Measurements from ENCODE around the gene UBE2D4. TPM values are rescaled to one million over a fixed set of nuclear protein-coding genes. Genes with fewer than 3 reads are reported as not detected.

Gene UBE2D4
- total and polyA plus RNA-seq, 2 donors (not counting 1 experiment from before 2014, with no cell fraction given): 5.8 to 9.4 TPM

Other genes with a start within 250 kb of the UBE2D4 start
- gene COA1, start 196.9 kb upstream of the UBE2D4 start, total RNA-seq: 72.7 and 89.7 TPM in 2 replicates
- gene COA1, start 196.9 kb upstream of the UBE2D4 start, polyA plus RNA-seq: 28.7 and 31.8 TPM in 2 replicates
- gene BLVRA, start 167.8 kb upstream of the UBE2D4 start, total RNA-seq: 6.9 and 7.2 TPM in 2 replicates
- 3.2 and 5.4 TPM in 2 replicates for gene BLVRA, start 167.8 kb upstream of the UBE2D4 start, polyA plus RNA-seq
- gene MRPS24, start 56.9 kb upstream of the UBE2D4 start, total RNA-seq: 44.3 and 54.1 TPM in 2 replicates
- 81.6 and 102 TPM in 2 replicates for gene MRPS24, start 56.9 kb upstream of the UBE2D4 start, polyA plus RNA-seq
- gene URGCP, start 19.8 kb upstream of the UBE2D4 start, total RNA-seq: 25.1 and 31.3 TPM in 2 replicates
- 12.5 and 16.5 TPM in 2 replicates for gene URGCP, start 19.8 kb upstream of the UBE2D4 start, polyA plus RNA-seq
- 0.10 TPM in 1 of 2 replicates, not detected in the other for gene SPDYE1, start 71.5 kb downstream of the UBE2D4 start, total RNA-seq
- not detected in 2 replicates for gene SPDYE1, start 71.5 kb downstream of the UBE2D4 start, polyA plus RNA-seq
- 311 and 335 TPM in 2 replicates for gene DBNL, start 118.3 kb downstream of the UBE2D4 start, total RNA-seq
- 274 and 386 TPM in 2 replicates for gene DBNL, start 118.3 kb downstream of the UBE2D4 start, polyA plus RNA-seq
- gene PGAM2, start 139.1 kb downstream of the UBE2D4 start, total RNA-seq: 2.9 and 3.2 TPM in 2 replicates
- 0.69 and 1.4 TPM in 2 replicates for gene PGAM2, start 139.1 kb downstream of the UBE2D4 start, polyA plus RNA-seq
- gene POLM, start 156.1 kb downstream of the UBE2D4 start, total RNA-seq: 92.6 and 93.2 TPM in 2 replicates
- 89.2 and 97.2 TPM in 2 replicates for gene POLM, start 156.1 kb downstream of the UBE2D4 start, polyA plus RNA-seq
- gene AEBP1, start 177.9 kb downstream of the UBE2D4 start, total RNA-seq: 36.7 and 41.0 TPM in 2 replicates
- gene AEBP1, start 177.9 kb downstream of the UBE2D4 start, polyA plus RNA-seq: 20.2 and 36.1 TPM in 2 replicates
- 86.7 and 91.0 TPM in 2 replicates for gene POLD2, start 197.1 kb downstream of the UBE2D4 start, total RNA-seq
- gene POLD2, start 197.1 kb downstream of the UBE2D4 start, polyA plus RNA-seq: 73.6 and 86.5 TPM in 2 replicates
- gene MYL7, start 214.9 kb downstream of the UBE2D4 start, total RNA-seq: not detected in 2 replicates
- gene MYL7, start 214.9 kb downstream of the UBE2D4 start, polyA plus RNA-seq: not detected in 2 replicates

Data from B cell (primary cell).